GM12872 (cell line): Measurements from ENCODE around the gene USP38.

Experiments
- TF ChIP-seq, protein P1 (sequence below): IDR thresholded peaks from 3 replicates; pipeline ENCODE4 v1.5.1; 2011; ENCODE audit warnings: low read depth, mild to moderate bottlenecking, low read length, moderate library complexity; ENCODE audit not compliant: insufficient read depth

USP38 gene

DNA sequence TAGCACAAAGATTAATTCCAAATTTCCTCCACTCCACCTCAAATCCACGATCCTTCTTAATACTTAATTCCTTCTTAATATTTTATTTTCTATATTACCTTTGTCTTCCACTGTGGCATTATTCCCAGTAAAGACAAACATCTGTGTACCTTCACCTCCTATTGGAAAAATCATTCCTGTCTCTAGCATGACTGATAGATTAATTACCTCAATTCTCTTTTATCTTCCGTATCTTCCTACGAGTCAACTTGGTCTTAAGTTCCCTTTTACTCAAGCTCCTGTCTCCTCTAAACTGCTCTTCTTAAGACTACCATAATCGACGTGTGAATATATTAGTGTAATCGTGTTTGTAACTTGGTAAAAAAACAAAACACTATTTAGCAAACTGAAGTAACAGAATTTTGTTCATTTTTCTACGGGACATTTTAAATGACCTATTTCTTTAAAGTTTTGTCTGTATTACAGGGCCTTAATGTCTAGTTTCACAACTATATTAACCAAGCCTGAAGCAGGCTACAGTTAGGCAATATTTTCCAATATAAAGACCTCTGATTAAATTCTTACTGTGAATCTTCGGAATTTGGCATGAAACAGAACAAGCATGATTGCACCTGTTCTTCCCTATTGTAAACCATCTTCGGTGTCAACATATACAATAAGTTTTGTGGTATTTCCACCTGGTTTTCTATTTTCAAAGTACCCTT is 1.1 kb upstream of the USP38 start:
- TF ChIP-seq, protein P1, sequence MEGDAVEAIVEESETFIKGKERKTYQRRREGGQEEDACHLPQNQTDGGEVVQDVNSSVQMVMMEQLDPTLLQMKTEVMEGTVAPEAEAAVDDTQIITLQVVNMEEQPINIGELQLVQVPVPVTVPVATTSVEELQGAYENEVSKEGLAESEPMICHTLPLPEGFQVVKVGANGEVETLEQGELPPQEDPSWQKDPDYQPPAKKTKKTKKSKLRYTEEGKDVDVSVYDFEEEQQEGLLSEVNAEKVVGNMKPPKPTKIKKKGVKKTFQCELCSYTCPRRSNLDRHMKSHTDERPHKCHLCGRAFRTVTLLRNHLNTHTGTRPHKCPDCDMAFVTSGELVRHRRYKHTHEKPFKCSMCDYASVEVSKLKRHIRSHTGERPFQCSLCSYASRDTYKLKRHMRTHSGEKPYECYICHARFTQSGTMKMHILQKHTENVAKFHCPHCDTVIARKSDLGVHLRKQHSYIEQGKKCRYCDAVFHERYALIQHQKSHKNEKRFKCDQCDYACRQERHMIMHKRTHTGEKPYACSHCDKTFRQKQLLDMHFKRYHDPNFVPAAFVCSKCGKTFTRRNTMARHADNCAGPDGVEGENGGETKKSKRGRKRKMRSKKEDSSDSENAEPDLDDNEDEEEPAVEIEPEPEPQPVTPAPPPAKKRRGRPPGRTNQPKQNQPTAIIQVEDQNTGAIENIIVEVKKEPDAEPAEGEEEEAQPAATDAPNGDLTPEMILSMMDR: no peak

DNA sequence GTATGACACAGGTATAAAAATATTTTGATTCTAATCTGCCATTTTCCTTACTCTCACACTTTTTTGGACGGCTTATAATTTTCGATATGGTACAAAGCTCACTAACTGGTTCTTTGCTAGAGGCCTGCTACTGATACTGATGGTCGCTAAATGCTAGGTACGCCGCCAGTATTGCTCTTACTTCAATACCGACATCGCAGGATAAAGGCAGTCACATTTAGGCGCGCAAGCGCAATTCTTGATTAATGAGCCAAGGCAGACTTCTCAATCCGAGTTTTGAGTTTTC is 557 bp upstream of the USP38 start:
- TF ChIP-seq, protein P1: no peak

DNA sequence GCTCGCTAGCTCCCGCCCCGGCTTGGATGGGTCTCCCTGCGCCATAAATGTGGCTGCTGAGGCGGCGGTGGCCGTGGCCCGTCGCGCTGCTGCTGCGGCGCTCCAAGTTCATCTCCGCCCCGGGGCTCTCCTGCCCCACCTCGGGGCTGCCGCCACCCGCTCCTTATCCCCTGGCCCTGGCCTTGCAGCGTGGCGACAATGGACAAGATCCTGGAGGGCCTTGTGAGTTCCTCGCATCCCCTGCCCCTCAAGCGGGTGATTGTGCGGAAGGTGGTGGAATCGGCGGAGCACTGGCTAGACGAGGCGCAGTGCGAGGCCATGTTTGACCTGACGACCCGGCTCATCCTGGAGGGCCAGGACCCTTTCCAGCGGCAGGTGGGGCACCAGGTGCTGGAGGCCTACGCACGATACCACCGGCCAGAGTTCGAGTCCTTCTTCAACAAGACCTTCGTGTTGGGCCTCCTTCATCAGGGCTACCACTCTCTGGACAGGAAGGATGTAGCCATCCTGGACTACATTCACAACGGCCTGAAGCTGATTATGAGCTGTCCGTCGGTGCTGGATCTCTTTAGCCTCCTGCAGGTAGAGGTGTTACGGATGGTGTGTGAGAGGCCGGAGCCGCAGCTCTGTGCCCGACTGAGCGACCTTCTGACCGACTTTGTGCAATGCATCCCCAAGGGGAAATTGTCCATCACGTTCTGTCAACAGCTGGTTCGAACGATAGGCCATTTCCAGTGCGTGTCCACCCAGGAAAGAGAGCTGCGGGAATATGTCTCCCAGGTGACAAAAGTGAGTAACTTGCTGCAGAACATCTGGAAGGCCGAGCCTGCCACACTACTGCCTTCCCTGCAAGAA is 763 bp downstream of the USP38 start:
- TF ChIP-seq, protein P1: no peak

DNA sequence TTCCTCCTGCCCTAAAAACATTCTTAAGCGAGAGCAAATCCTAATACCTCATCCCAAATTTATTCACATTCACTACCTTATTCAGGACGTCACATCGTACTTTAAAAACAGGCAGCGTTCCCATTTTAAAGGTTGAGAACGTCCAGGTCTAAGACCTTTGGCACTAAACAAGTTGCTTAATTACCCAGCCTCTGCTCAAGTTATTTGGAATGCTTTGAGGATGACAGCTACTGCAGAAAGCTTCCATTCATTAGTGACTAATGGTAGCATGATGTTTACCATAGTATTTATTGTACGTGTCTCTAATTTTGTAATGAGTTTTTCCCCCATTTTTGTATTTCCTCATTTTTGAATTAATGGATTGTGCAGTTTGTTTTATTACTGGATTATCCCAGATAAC is 1.5 kb downstream of the USP38 start:
- TF ChIP-seq, protein P1: no peak

DNA sequence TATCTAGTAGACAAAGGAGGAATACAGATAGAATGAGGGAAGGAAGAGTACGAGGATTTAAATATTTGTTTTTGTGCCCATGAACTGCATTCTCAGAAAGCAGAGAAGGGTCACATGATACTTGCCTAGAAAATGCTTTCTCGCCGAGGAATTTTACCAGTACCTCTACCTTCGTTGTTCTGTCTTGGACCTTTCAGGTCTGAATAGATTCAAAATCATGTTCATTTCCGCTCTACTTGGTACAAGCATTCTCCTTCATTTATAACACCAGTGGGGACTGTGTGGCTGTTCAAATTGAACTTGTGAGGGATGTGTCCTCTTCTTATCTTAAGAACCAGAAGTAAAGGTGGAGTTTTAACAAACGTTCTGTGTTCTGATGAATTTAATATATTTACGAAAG is 1.9 kb downstream of the USP38 start:
- TF ChIP-seq, protein P1: no peak

DNA sequence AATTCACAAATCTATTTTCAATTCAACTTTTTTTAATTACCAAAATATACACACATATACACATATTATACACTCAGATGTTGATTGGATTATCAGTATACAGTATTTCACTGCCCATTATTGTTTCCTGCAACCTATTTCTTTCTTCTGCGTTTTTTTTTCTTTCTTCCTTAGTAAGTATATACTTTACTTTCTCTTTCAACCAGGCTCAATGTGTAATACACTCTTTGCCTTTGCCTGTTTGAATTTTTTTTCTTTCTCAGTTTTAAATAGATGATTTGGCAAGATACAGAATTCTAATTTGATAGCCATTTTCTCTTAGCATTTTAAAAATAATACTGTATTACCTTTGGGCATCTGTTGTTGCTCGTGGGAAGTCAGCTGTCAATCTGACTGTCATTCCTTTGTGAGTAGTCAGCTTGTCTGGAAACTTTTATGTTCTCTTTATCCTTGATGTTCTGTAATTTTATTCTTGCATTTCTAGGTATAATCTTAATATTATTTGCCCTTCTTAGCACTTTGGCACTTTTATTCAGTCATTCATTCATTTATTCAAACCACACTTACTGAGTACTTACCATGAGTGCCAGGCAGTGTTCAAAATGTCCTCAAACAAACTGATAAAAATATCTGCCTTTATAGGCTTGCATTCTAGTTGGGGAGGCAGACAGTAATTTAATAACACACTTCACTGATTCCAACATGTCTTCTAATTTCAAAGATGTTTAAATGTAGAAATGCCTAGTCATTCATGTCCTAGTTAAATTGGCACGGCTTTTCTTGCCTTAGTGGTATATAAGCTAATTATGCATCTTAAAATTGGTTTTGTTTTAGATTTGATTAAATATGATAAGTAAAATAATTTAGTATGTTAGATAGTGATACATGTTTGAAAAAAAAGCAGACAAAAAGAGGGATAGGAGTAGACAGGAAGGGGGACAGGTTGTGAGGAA is 3.7 kb downstream of the USP38 start:
- TF ChIP-seq, protein P1: no peak

DNA sequence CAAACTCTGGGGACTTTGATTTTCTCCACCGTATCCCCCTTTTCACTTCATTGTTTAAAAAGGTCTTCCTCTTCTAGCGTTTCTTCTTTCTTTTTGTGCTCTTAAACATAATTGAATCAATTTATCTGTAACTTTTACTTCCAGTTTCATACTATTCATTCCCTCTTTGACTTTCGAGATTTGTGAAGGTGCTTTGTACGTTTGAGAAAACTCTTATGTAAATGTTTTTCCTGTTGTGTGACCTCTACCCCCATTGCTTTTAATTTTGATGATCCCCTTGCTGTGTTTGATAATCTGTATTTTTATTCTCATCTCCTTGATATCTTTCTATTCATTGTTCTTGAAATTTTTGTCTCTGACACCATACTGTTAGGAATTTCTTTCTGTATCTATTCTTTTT is 4.8 kb downstream of the USP38 start:
- TF ChIP-seq, protein P1: no peak
